HepG2 (cell line): Measurements from ENCODE around the gene SRRM2. TPM values are rescaled to one million over a fixed set of nuclear protein-coding genes. Genes with fewer than 3 reads are reported as not detected.
A peak's percentile ranks its signal among the peaks of the same experiment; 100 is the strongest.

ENCODE experiments used
- ATAC-seq: fragments of 200-7000 bp; cut with Tn5 transposase; 3 replicates; pipeline ENCODE4 v1.9.1; 2020; ENCODE audit warnings: mild to moderate bottlenecking, moderate library complexity
- BruUV-seq: library from RNA; stranded (reverse); fragments of 400-500 nt; replicated peaks from 2 replicates; lab custom pipeline; 2021; lab: Mats Ljungman, UMichigan
- CTCF ChIA-PET: fragments of 300-600 bp; formaldehyde crosslinking; extraction: SDS; loops from one replicate; lab custom pipeline; 2021; ENCODE audit warnings: low total read pairs, inconsistent platforms, low intra/inter-chr PET ratio; lab: Yijun Ruan, JAX
- POLR2A ChIA-PET: fragments of 350-600 bp; sonication (Branson Sonifier 250); formaldehyde crosslinking; loops from one replicate; lab custom pipeline; 2020; ENCODE audit warnings: antibody characterized with exemption, inconsistent platforms; lab: Yijun Ruan, JAX
- DNase-seq: peaks from one replicate; pipeline ENCODE4 v3.0.0-alpha.2; 2015; ENCODE audit warnings: low spot score
- FAIRE-seq: peaks from 3 replicates; lab custom pipeline; 2011; peaks lifted over from hg19 to GRCh38; lab: Jason Lieb, UNC
- H2AFZ ChIP-seq: one replicate; pipeline ENCODE4 v1.6.1; 2011; ENCODE audit warnings: low read length, inconsistent platforms
- H3K27ac ChIP-seq: fragments of 300-600 bp; 3 replicates; pipeline ENCODE4 v1.8.0; 2011; ENCODE audit warnings: mixed run types, mild to moderate bottlenecking, mixed read lengths, low read length, inconsistent platforms; ENCODE audit not compliant: insufficient read depth; ENCODE audit errors: extremely low read length
- H3K27me3 ChIP-seq, 2 experiments: fragments of 200-600 bp in 1 of 2; 2 replicates in 1 of 2; 3 replicates in 1 of 2; pipeline versions ENCODE4 v1.6.0 to v1.8.0; 2011; ENCODE audit warnings: low read length in 2 of 2, mild to moderate bottlenecking in 2 of 2, moderate library complexity in 2 of 2, inconsistent platforms in 1 of 2; ENCODE audit not compliant: insufficient read depth in 2 of 2, control insufficient read depth in 1 of 2
- H3K36me3 ChIP-seq, 2 experiments: fragments of 200-600 bp in 1 of 2; replicated peaks in 1 of 2; 2 replicates in 1 of 2; 3 replicates in 1 of 2; pipeline versions ENCODE4 v1.5.1 to v1.8.0; 2011; ENCODE audit warnings: low read length in 2 of 2, inconsistent platforms in 1 of 2; ENCODE audit not compliant: insufficient read depth in 2 of 2, control insufficient read depth in 1 of 2
- H3K4me1 ChIP-seq: 2 replicates; pipeline ENCODE4 v1.5.1; 2012; ENCODE audit warnings: low read length, inconsistent platforms; ENCODE audit not compliant: insufficient read depth
- H3K4me2 ChIP-seq: 2 replicates; pipeline ENCODE4 v1.6.0; 2011; ENCODE audit warnings: low read depth, low read length, inconsistent platforms
- H3K4me3 ChIP-seq, 3 experiments: fragments of 200-600 bp in 1 of 3; sonication (generic), shearing (Covaris generic) in 1 of 3; replicated peaks in 1 of 3; 2 replicates each; pipeline ENCODE4 v1.5.1; 2011 to 2016; ENCODE audit warnings: low read length in 3 of 3, inconsistent platforms in 2 of 3, low read depth in 2 of 3, mild to moderate bottlenecking in 2 of 3, control low read depth in 1 of 3, mixed read lengths in 1 of 3; ENCODE audit not compliant: insufficient read depth in 1 of 3
- H3K79me2 ChIP-seq: one replicate; pipeline ENCODE4 v1.6.1; 2011; ENCODE audit warnings: low read length, inconsistent platforms; ENCODE audit not compliant: insufficient read depth
- H3K9ac ChIP-seq: 2 replicates; pipeline ENCODE4 v1.6.0; 2011; ENCODE audit warnings: mild to moderate bottlenecking, low read depth, low read length, inconsistent platforms; ENCODE audit not compliant: insufficient read depth
- H3K9me3 ChIP-seq: 2 replicates; pipeline ENCODE4 v1.5.1; 2012; ENCODE audit warnings: mild to moderate bottlenecking, low read length
- H4K20me1 ChIP-seq: 2 replicates; pipeline ENCODE4 v1.6.0; 2011; ENCODE audit warnings: inconsistent platforms, mild to moderate bottlenecking, low read length, moderate library complexity; ENCODE audit not compliant: insufficient read depth
- CHD4 ChIP-seq: fragments of 200-600 bp; sonication (generic); IDR thresholded peaks from 2 replicates; pipeline ENCODE4 v1.7.0; 2017; ENCODE audit warnings: mild to moderate bottlenecking, low read length, borderline replicate concordance
- HNRNPLL ChIP-seq: fragments of 200-400 bp; formaldehyde crosslinking; IDR thresholded peaks from 2 replicates; pipeline ENCODE4 v1.6.1; 2017; ENCODE audit warnings: mild to moderate bottlenecking, low read depth, low read length; ENCODE audit not compliant: poor library complexity, severe bottlenecking
- KDM4B ChIP-seq: sonication (generic); formaldehyde crosslinking; IDR thresholded peaks from 2 replicates; pipeline ENCODE4 v1.4.0; 2020; ENCODE audit warnings: missing genetic modification reagents
- KLF6 ChIP-seq: IDR thresholded peaks from 2 replicates; pipeline ENCODE4 v1.8.0; 2016; ENCODE audit warnings: missing biosample characterization, missing genetic modification reagents
- NFRKB ChIP-seq: fragments of 450-650 bp; IDR thresholded peaks from 2 replicates; pipeline ENCODE4 v1.6.1; 2017
- NFYB ChIP-seq: sonication (generic); formaldehyde crosslinking; IDR thresholded peaks from 2 replicates; pipeline ENCODE4 v1.4.0; 2020; ENCODE audit warnings: missing genetic modification reagents
- RBFOX2 ChIP-seq: fragments of 200-400 bp; formaldehyde crosslinking; IDR thresholded peaks from 2 replicates; pipeline ENCODE4 v1.6.1; 2017; ENCODE audit warnings: low read depth, mild to moderate bottlenecking, low read length
- RBM22 ChIP-seq: fragments of 200-400 bp; formaldehyde crosslinking; optimal IDR thresholded peaks from 2 replicates; pipeline ENCODE3; 2017; ENCODE audit warnings: mild to moderate bottlenecking, low read length, moderate library complexity
- SKI ChIP-seq: fragments of 450-650 bp; IDR thresholded peaks from one replicate; pipeline ENCODE4 v1.6.1; 2018; ENCODE audit warnings: mild to moderate bottlenecking; ENCODE audit not compliant: partially characterized antibody
- ZBTB26 ChIP-seq: IDR thresholded peaks from 2 replicates; pipeline ENCODE4 v1.6.1; 2016; ENCODE audit warnings: missing compliant biosample characterization, missing genetic modification reagents, borderline replicate concordance
- ZNF441 ChIP-seq: sonication (generic); formaldehyde crosslinking; IDR thresholded peaks from 2 replicates; pipeline ENCODE4 v1.7.0; 2021; ENCODE audit warnings: missing genetic modification reagents, borderline replicate concordance
- ZNF816 ChIP-seq: sonication (generic); formaldehyde crosslinking; IDR thresholded peaks from 2 replicates; pipeline ENCODE4 v1.8.0; 2022; ENCODE audit warnings: missing genetic modification reagents, mild to moderate bottlenecking, borderline replicate concordance
- WGBS: methylation state at CpG from one replicate; pipeline ENCODE4 v1.1.6; 2017; ENCODE audit warnings: low lambda C conversion rate; 5-methylcytosine and 5-hydroxymethylcytosine counted together
- in situ Hi-C: cut with HindIII; loops from 2 replicates; pipeline ENCODE4 v1.10.0; 2017; ENCODE audit warnings: low pct_unique_long_range_greater_than_20kb; ENCODE audit not compliant: extremely low pct_ligation_motif_present
- intact Hi-C: fragments of 100-400 bp; cut with micrococcal nuclease; formaldehyde crosslinking; loops from one replicate; pipeline ENCODE4 v1.10.0; 2022; ENCODE audit not compliant: unreplicated experiment
- polyA plus RNA-seq, 8 experiments: library from polyadenylated mRNA; depleted of rRNA in 3 of 8; stranded (reverse) in 7 of 8; unstranded in 1 of 8; fragments of >200 nt; fragmentation: Illumina TruSeq in 4 of 8; extraction: Trizol in 4 of 8; gene quantifications; 2 replicates each; pipeline versions ENCODE4 v1.2.1 to v1.2.3, GENCODE V29; 2011 to 2016; ENCODE audit warnings: low read depth in 4 of 8, missing spikeins in 1 of 8, mixed read lengths in 1 of 8; ENCODE audit not compliant: insufficient read depth in 1 of 8
- total RNA-seq, 5 experiments: library from RNA; depleted of rRNA; stranded (reverse); fragments of >200 nt; fragmentation: Illumina TruSeq; extraction: Trizol; gene quantifications; 2 replicates each; pipeline ENCODE4 v1.2.3, GENCODE V29; 2016; ENCODE audit warnings: low read depth in 1 of 5
- TF ChIP-seq, protein P1 (sequence below): sonication (generic); formaldehyde crosslinking; IDR thresholded peaks from 2 replicates; pipeline ENCODE4 v1.4.0; 2020; ENCODE audit warnings: missing genetic modification reagents
- TF ChIP-seq, protein P2 (sequence below), 2 experiments: sonication (generic) in 1 of 2; formaldehyde crosslinking in 1 of 2; IDR thresholded peaks; 2 replicates each; pipeline versions ENCODE4 v1.5.1 to v1.6.1; 2011 to 2020; ENCODE audit warnings: borderline replicate concordance in 1 of 2, low read depth in 1 of 2, low read length in 1 of 2, mild to moderate bottlenecking in 1 of 2, missing genetic modification reagents in 1 of 2, moderate library complexity in 1 of 2
- TF ChIP-seq, protein P3 (sequence below): sonication (generic); formaldehyde crosslinking; IDR thresholded peaks from 2 replicates; pipeline ENCODE4 v1.4.0; 2020; ENCODE audit warnings: missing genetic modification reagents, mild to moderate bottlenecking, borderline replicate concordance
- TF ChIP-seq, protein P4 (sequence below): sonication (generic); formaldehyde crosslinking; IDR thresholded peaks from 2 replicates; pipeline ENCODE4 v1.5.0; 2020; ENCODE audit warnings: missing genetic modification reagents

SRRM2 gene
- total and polyA plus RNA-seq, 2 of the 13 experiments (the other 11 are each of a cell fraction or from before 2014, with no cell fraction given) = 50.4 to 112 TPM

- CTCF ChIA-PET = no interaction called here
- TF ChIP-seq SKI (peak; percentile 25), NFRKB (no peak), HNRNPLL (no peak), KLF6 (CRISPR knock-in tag) (no peak), RBFOX2 (0 out of 2 replicates have a peak, but pooled peaks have one; percentile 7), ZNF441 (no peak), ZBTB26 (peak; percentile 66; the same call in 1 of the 2 replicates), NFYB (no peak), CHD4 (no peak), KDM4B (CRISPR knock-in tag) (no peak), ZNF816 (CRISPR knock-in tag) (no peak), RBM22 (peak; percentile 29)
- TF ChIP-seq, protein P1, sequence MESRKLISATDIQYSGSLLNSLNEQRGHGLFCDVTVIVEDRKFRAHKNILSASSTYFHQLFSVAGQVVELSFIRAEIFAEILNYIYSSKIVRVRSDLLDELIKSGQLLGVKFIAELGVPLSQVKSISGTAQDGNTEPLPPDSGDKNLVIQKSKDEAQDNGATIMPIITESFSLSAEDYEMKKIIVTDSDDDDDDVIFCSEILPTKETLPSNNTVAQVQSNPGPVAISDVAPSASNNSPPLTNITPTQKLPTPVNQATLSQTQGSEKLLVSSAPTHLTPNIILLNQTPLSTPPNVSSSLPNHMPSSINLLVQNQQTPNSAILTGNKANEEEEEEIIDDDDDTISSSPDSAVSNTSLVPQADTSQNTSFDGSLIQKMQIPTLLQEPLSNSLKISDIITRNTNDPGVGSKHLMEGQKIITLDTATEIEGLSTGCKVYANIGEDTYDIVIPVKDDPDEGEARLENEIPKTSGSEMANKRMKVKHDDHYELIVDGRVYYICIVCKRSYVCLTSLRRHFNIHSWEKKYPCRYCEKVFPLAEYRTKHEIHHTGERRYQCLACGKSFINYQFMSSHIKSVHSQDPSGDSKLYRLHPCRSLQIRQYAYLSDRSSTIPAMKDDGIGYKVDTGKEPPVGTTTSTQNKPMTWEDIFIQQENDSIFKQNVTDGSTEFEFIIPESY (CRISPR knock-in tag) = peak; percentile 89
- TF ChIP-seq, protein P2, sequence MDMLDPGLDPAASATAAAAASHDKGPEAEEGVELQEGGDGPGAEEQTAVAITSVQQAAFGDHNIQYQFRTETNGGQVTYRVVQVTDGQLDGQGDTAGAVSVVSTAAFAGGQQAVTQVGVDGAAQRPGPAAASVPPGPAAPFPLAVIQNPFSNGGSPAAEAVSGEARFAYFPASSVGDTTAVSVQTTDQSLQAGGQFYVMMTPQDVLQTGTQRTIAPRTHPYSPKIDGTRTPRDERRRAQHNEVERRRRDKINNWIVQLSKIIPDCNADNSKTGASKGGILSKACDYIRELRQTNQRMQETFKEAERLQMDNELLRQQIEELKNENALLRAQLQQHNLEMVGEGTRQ (IDR thresholded peaks at IDR 0.05; ENCODE audit: low read depth, low read length) = no peak
- TF ChIP-seq, protein P2 (CRISPR knock-in tag; IDR thresholded peaks at IDR 0.05; ENCODE audit: borderline replicate concordance) = no peak
- TF ChIP-seq, protein P3, sequence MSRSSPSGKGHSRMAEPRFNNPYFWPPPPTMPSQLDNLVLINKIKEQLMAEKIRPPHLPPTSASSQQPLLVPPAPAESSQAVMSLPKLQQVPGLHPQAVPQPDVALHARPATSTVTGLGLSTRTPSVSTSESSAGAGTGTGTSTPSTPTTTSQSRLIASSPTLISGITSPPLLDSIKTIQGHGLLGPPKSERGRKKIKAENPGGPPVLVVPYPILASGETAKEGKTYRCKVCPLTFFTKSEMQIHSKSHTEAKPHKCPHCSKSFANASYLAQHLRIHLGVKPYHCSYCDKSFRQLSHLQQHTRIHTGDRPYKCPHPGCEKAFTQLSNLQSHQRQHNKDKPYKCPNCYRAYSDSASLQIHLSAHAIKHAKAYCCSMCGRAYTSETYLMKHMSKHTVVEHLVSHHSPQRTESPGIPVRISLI (CRISPR knock-in tag) = no peak
- TF ChIP-seq, protein P4, sequence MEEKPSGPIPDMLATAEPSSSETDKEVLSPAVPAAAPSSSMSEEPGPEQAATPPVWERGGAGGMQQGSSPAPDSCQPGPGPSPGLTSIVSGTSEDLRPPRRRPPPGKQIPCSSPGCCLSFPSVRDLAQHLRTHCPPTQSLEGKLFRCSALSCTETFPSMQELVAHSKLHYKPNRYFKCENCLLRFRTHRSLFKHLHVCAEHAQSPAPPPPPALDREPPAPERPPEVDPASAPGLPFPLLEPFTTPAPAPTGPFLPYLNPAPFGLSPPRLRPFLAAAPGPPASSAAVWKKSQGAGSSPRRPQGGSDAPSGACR (CRISPR knock-in tag) = no peak
Measured at GRCh38 chr16:2761886-2762583, 9.6 kb downstream of the SRRM2 start.

More at GRCh38 chr16:2761886-2762583, 9.6 kb downstream of the SRRM2 start:
- Histone ChIP-seq H4K20me1 (peaks cover 23% of the 10 kb centered on the region), H3K4me2 (no peak overlapping the region), H3K9me3 (no peaks in the 10 kb centered on the region), H2AFZ (no peak overlapping the region), H3K79me2 (peaks cover 47% of the 10 kb centered on the region), H3K27me3 (no peaks in the 10 kb centered on the region), H3K4me1 (no peaks in the 10 kb centered on the region), H3K36me3 (peaks cover 51 to 99% of the 10 kb centered on the region in 2 experiments), H3K4me3 (no peak overlapping the region), H3K9ac (no peak overlapping the region), H3K27ac (no peak overlapping the region)
- FAIRE-seq (no peak), DNase-seq (no peak), ATAC-seq (no peak)
- POLR2A ChIA-PET = interaction anchor here (0.8 to 1.2 kb wide), 3 partner anchors 9 to 16 kb away, joined by 3 to 5 read pairs (median 4); partner anchors contain the start of gene SRRM2
- in situ Hi-C loops (no loop called here), intact Hi-C loops (no loop called here)
- BruUV-seq = no TSS peak
- WGBS = 96% methylated on average over 38 of the region's 42 CpGs
